ENCODE measurements around the gene CPA4. TPM values are rescaled to one million over a fixed set of nuclear protein-coding genes. Genes with fewer than 3 reads are reported as not detected.
"Not testable (repeated sequence)": the region's sequence is repeated elsewhere in the genome, so short reads cannot be mapped to it uniquely, and the experiment has no call there.

The CPA4 gene
- total RNA-seq, 1 experiment from 2014 or later = 11.6 TPM

DNA sequence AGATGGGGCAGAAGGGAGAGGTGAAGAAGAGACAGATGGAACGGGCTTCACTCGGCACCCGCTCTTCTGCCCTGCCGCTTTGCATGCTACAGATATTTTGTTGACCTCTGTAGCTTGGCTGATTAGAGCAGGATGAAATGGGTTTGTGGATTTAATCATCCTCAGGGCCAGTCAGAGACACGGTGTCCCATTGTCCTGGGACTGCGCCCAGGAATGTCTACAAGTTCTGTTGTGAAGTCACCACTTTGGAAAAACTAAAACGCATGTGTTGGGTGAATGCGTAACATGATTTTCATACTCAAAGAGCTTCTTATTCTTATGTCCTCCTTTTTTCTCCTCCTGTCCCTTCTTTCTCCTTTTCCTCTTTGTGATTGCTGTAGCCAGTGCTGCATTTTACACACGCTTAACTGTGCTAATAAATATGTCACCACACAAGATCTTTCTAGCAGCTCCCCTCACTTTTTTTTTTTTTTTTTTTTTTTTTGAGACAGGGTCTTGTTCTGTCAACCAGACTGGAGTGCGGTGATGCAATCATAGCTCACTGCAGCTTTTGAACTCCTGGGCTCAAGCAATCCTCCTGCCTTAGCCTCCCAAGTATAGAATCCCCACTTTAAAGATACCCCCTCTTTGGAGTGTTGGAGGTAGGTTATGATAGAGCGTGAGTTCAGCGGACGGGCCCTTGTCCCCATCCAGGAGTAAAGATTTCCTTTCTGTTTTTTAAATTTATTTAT lies 3.4 kb downstream of the CPA4 start:
- in situ Hi-C loops (cut with HindIII; ENCODE audit: low pct_unique_long_range_greater_than_20kb, low sequenced_read_pairs) = no loop called here
- DNase-seq (ENCODE audit: low read depth) = no peak

DNA sequence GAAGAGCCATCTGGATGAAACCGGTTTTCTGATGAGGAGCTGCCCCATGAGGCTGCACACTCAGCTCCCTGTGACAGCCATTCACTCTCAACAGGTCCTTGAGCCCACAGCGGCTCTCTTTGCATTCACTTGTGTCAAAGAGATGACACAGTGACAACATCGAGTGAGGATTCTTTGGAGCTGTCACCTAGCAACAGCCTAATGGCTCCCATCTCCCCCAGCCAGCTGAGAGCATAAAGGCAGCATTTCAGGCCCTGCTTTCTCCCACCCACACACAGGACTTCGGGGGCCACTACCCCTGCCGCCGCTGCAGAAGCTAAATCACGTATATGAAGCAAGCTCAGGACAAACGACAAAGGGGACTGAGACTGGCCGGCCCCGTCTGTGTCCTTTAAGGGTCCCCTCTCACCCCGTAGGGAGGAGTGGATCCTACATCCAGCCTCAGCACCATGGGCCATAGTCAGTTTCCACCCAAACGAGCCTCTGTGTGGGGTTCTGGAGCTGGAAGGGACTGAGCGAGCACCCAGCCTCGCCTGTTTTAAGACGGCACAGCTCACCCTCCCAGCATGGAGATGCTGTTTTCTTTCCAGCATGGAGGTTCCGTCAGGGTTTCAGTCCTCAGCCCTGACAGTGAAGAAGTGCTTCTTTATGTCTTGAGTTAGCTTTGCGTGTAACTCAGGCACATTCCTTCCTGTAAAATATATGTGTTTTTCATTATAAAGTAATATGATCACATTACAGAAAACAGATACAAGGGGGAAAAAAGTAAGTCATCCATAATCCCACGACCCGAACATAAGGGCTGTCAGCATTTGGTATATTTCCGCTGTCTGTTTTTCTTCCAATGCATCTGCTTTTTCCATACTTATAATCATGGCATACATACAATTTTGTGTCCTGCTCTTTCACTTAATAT lies 4.9 kb downstream of the CPA4 start:
- in situ Hi-C loops (cut with HindIII; ENCODE audit: low pct_unique_long_range_greater_than_20kb, low sequenced_read_pairs) = no loop called here
- DNase-seq (ENCODE audit: low read depth) = no peak

DNA sequence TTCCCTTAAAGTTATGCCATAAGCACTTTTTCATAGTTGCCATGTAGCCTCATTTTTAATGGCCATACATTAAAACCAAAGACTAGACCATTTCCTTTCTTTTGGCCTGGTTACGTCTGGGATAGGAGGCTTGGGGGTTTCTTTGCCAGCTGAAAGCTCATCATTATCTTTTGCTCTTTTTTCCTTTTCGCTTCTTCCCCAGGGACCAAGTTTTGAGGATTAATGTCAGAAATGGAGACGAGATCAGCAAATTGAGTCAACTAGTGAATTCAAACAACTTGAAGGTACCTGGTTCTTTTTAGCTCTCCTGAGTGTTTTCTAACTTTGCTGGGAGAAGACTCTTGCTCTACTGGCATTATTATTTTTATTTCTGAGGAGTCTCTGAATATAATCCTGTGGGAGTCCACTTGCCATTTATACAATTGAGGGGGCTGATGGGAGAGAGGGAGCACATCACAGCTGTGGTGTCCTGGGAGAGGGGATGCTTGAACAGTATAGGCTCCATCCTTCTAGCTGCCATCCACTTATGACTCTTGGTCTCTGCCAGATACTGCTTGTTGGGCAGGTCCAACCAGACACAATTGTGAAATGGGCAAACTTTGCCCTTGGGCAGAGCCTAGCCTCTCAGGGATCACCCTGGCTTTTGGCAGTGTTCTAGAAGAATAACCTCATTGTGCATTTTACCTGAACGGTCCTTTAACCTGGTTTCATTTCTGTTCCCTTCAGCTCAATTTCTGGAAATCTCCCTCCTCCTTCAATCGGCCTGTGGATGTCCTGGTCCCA lies 5.8 kb downstream of the CPA4 start:
- in situ Hi-C loops (cut with HindIII; ENCODE audit: low pct_unique_long_range_greater_than_20kb, low sequenced_read_pairs) = no loop called here
- DNase-seq (ENCODE audit: low read depth) = no peak

DNA sequence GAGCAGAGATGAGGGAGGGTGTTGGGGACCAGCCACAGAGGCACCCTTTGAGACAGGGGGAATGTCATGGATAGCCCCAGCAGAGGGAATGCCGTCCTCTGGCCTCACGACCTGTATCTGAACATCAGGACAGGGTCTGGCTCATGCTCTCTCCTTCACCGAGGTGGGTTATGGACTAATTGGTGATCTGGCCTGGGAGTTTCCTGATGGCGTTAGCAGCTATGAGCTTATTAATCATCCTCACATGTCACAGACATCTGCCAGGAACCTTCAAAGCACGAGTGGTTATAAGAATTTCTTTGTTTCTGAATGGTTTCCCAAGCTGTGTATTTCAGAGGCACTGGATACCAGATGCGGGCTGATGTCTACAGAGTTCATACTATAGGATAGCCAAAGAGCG lies 6.9 kb downstream of the CPA4 start:
- in situ Hi-C loops (cut with HindIII; ENCODE audit: low pct_unique_long_range_greater_than_20kb, low sequenced_read_pairs) = no loop called here
- no peak for DNase-seq (ENCODE audit: low read depth)

DNA sequence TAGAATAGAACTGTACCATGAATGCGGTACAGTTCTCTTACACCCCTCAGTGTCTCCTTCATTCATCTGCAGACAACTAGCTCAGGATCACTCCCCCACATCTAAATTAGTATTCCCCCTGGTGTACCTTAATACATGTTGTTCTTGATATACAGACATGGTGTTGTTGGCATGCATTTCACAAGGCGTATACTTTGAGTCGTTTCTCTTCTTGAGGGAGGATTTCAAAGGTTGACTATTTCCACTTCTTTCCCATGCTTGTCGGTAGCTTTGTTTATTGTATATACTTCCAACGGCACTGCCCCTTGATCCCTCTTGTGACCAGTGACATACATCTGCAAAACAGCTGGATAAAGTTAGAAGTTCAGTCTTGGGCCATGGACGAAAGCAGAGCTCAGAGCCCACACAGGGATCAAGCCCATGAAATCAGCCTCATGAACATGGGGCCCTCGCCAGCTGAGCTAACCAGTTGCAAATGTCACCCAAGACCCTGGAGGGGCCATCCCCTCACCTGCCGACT lies 8.6 kb downstream of the CPA4 start:
- in situ Hi-C loops (cut with HindIII; ENCODE audit: low pct_unique_long_range_greater_than_20kb, low sequenced_read_pairs) = no loop called here
- no peak for DNase-seq (ENCODE audit: low read depth)

DNA sequence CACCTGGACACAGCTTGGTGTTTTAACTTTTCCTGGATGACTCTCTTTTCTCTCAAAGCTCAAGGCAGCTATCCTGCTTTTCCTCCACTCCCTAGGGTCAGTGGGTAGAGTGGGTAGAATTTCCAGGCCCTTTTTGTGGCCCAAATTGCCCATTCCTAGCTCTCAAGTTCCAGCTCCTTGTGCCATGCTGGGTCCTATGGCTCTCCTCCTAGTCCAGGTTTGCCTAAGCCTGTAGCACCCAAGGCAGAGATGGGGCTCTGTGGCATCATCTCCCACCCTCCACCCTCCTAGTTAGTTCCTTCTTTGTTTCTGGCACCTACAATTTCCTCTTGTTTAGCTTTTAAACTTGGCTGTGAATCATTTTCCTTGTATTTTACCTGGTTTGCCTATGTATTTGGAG lies 9.7 kb downstream of the CPA4 start:
- no peak for DNase-seq (ENCODE audit: low read depth)
- in situ Hi-C loops (cut with HindIII; ENCODE audit: low pct_unique_long_range_greater_than_20kb, low sequenced_read_pairs) = no loop called here

DNA sequence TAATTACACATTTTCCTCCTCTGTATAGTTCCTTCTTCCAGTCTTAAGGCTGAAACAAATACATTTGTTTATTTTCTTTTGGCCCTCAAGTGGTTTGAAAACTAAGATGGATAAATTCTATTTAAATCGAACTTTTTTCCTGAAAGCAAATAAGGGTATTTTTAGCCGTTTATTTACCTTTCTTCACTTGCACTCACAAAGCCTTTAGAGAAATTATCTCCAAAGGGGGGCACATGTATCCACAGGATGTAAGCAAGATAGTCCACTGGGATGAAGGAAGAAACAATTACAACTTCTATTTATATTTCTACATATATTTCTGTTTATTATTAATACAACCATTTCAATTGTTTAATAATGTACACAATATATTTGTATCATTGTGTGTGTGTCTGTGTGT lies 10.2 kb downstream of the CPA4 start:
- DNase-seq (ENCODE audit: low read depth) = no peak
- in situ Hi-C loops (cut with HindIII; ENCODE audit: low pct_unique_long_range_greater_than_20kb, low sequenced_read_pairs) = no loop called here

DNA sequence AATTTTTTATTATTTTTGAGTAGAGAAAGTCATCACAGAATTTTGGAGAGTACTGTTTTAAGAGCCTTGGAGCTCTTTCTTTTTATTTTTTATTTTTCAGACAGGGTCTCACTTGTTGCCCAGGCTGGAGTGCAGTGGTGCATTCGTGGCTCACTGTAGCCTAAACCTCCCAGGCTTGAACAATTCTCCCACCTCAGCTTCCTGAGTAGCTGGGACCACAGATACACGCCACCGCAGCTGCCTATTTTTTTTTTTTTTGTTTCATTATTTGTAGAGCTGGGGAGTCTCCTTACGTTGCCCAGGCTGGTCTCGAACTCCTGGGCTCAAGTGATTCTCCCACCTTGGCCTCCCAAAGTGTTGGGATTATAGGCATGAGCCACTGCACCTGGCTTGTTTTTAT lies 10.6 kb downstream of the CPA4 start:
- in situ Hi-C loops (cut with HindIII; ENCODE audit: low pct_unique_long_range_greater_than_20kb, low sequenced_read_pairs) = no loop called here
- DNase-seq (ENCODE audit: low read depth) = no peak

DNA sequence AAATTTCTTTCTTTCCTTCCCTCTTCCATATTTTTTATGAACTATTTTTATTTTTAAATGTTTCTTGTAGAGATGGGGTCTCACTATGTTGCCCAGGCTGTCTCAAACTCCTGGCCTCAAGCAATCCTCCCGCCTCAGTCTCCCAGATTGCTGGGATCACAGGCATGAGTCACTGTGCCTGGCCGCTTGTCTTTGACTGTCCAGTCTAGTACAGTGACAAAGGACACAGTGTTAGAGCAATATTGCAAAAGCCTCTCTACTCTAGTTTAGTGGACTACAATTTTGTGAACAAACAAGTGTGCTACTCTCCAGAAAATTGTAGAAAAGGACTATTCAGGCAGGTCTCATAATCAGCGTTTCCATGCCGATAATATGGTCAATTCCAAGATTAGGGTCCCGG lies 11.0 kb downstream of the CPA4 start:
- DNase-seq (ENCODE audit: low read depth) = no peak
- in situ Hi-C loops (cut with HindIII; ENCODE audit: low pct_unique_long_range_greater_than_20kb, low sequenced_read_pairs) = no loop called here

DNA sequence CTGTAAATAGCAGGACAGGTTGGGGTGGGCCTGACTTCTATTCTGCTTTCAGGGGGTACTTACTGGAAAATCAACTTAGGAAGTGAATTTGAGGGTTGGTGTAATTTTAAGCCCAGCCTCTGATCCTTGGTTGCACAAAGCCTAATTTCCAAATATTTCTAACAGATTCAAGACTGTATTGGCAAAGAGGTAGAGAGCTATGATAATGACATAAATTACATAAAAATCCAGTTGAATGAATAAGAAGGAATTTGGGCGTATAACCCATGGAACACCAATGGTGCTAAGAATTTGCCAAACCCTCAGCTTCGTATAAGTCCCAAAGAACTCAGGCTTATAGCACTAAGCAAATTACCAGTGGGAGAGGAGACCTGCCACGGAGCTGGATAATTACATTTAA lies 11.9 kb downstream of the CPA4 start:
- no peak for DNase-seq (ENCODE audit: low read depth)
- in situ Hi-C loops (cut with HindIII; ENCODE audit: low pct_unique_long_range_greater_than_20kb, low sequenced_read_pairs) = no loop called here

DNA sequence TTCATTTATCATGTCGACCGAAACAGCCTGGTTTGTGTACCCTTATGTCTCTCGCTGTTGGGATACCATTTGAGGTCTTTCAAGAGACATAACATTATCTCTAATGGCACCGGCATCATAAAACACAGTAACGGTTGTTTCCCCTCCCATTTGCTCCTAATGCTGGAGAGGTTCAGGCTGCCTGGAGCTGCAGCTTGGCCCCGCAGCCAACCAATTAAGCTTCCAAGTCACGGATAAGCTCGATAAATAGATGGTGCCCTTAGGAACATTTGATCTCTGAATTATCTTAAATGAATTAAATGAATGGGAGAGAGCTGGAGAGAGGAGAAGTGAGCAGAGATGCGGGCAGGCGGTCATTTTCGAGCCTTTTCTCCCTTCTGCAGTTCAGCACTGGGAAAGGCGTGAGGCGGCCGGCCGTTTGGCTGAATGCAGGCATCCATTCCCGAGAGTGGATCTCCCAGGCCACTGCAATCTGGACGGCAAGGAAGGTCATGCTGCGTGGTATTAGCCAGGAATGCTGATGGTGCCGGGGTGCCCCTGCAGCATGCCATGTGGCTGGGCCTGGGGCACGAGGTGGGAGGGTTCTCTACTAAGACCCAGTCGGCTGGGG lies 12.6 kb downstream of the CPA4 start:
- in situ Hi-C loops (cut with HindIII; ENCODE audit: low pct_unique_long_range_greater_than_20kb, low sequenced_read_pairs) = no loop called here

DNA sequence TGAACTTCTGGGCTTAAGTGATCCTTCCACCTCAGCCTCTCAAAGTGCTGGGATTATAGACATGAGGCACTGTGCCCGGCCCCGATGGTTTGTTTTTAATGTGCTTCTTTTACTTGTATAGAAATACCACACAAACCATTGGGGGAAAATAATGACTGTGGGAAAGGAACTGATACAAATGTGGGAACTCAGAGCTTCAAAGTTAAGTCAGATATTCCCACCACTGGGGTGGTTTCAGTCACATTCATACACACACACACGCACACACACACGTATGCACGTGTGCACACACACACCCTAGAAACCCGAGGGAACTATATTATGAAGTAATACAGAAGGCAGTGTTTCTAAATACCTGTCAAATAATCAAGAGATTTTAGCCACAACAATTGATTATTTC lies 17.0 kb downstream of the CPA4 start:
- in situ Hi-C loops (cut with HindIII; ENCODE audit: low pct_unique_long_range_greater_than_20kb, low sequenced_read_pairs) = no loop called here
- no peak for DNase-seq (ENCODE audit: low read depth)

More for the DNA sequence above, 12.6 kb downstream of the CPA4 start:
- no peak for DNase-seq (ENCODE audit: low read depth)

DNA sequence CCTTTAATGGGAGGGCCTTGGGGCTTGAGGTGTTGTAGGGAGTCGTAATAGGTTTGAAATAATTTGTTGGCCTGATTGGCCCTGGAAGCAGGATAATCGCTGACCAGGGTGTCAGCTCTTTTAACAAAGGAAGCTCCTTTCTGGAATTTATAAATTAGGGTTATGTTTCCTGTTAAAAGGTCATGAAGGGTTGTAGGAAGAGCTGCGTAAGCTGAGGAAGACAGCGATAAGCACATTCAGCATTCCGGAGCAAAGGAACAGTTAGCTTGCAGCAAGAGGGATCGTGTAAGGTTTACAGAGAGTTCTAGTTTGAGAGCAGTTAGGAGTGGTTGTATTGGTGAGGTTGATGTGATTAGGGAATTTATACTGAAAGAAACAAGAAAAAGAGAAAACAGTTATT lies 21.3 kb downstream of the CPA4 start:
- in situ Hi-C loops (cut with HindIII; ENCODE audit: low pct_unique_long_range_greater_than_20kb, low sequenced_read_pairs) = no loop called here
- DNase-seq (ENCODE audit: low read depth) = no peak

DNA sequence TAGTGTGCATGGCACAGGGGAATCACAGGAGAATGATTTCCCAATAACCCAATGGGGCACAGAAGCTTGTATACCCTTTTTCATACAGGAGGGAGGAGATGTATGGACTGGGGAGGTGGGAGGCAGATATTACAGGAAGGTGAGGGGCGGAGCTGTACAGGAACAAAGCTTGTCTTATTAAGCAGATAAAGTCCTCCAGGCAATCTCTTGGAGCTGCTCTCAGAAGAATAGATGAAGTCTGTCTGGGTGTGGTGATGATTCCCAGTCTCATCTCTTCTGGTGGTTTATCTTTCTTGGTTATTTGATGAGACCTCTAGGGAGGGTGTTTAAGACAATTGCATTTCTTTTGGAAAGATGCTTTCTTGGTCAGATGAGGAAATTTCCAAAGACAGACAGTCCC lies 26.6 kb downstream of the CPA4 start:
- in situ Hi-C loops (cut with HindIII; ENCODE audit: low pct_unique_long_range_greater_than_20kb, low sequenced_read_pairs) = no loop called here
- DNase-seq (ENCODE audit: low read depth) = no peak

DNA sequence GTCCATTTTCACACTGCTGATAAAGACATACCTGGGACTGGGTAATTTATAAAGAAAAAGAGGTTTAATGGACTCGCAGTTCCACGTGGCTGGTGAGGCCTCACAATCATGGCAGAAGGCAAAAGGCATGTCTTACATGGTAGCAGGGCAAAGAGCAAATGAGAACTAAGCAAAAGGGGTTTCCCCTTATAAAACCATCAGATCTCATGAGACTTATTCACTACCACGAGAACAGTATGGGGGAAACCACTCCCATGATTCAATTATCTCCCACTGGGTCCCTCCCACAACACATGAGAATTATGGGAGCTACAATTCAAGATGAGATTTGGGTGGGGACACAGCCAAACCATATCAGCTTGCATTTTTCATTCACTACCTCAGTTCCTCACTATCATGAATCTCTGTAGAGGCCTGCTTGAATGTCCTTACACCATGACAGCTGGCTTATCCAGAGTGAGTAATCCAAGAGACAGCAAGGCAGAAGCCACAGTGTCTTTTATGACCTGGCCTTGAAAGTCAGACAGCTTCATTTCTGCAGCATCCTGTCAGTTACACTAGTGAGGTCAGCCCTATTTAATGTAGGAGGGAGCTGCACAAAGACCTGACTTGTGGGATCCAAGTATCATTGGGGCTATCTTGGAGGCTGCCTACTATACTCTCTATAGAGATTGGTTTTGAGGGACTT lies 28.7 kb downstream of the CPA4 start:
- DNase-seq (ENCODE audit: low read depth); in situ Hi-C loops (cut with HindIII; ENCODE audit: low pct_unique_long_range_greater_than_20kb, low sequenced_read_pairs): not testable (repeated sequence)

DNA sequence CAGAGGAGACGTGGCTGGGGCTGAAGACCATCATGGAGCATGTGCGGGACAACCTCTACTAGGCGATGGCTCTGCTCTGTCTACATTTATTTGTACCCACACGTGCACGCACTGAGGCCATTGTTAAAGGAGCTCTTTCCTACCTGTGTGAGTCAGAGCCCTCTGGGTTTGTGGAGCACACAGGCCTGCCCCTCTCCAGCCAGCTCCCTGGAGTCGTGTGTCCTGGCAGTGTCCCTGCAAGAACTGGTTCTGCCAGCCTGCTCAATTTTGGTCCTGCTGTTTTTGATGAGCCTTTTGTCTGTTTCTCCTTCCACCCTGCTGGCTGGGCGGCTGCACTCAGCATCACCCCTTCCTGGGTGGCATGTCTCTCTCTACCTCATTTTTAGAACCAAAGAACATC lies 29.7 kb downstream of the CPA4 start:
- in situ Hi-C loops (cut with HindIII; ENCODE audit: low pct_unique_long_range_greater_than_20kb, low sequenced_read_pairs) = no loop called here
- no peak for DNase-seq (ENCODE audit: low read depth)

DNA sequence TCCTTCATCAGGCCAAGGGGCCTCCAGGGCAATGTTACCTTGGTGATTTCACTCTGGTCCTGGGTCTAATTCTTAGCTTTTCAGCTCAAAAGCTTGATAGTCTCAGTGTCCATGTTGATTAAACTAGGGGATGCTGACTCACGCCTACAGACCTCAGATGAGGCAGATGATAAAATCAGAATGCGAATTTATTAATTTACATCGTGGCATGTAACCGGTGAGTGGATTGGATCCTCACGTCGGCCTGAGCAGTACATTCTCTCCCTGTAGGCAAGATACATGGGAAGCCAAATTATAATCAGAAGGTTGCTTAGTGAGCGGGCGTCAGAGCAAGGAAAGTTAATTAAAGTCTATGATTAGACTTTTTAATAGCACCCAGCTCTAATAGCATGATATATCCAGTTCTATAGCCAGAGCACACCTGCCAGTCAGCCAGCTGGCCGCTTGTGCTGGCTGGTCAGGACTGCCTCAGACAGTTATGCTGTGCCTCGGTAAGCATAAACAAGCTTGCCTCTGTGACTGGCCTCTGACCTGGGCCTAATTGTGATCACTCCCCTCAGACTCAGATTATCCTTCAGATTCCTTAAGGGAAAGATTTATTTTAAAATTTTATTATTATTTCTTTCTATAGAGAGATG lies 31.5 kb downstream of the CPA4 start:
- no peak for DNase-seq (ENCODE audit: low read depth)
- in situ Hi-C loops (cut with HindIII; ENCODE audit: low pct_unique_long_range_greater_than_20kb, low sequenced_read_pairs) = no loop called here

All from Caki2 (cell line).